H9 (cell line): ENCODE results near the gene HOXA9. TPM values are rescaled to one million over a fixed set of nuclear protein-coding genes. Genes with fewer than 3 reads are reported as not detected.

ENCODE experiments used
- DNase-seq: peaks from one replicate; pipeline ENCODE4 v3.0.0-alpha.2; 2017
- H2AFZ ChIP-seq: one replicate; pipeline ENCODE4 v1.6.1; 2013; ENCODE audit warnings: mild to moderate bottlenecking, low read length, control low read depth, moderate library complexity
- H2AK5ac ChIP-seq: 2 replicates; pipeline ENCODE4 v1.6.1; 2013; ENCODE audit warnings: low read length, control low read depth, mixed read lengths; ENCODE audit not compliant: insufficient read length
- H2BK120ac ChIP-seq: one replicate; pipeline ENCODE4 v1.6.1; 2013; ENCODE audit warnings: low read depth, mild to moderate bottlenecking, low read length, control low read depth, inconsistent platforms; ENCODE audit not compliant: poor library complexity, severe bottlenecking
- H2BK12ac ChIP-seq: 2 replicates; pipeline ENCODE4 v1.6.1; 2013; ENCODE audit warnings: low read length, control low read depth, mixed read lengths, low read depth; ENCODE audit not compliant: insufficient read length
- H2BK15ac ChIP-seq: 2 replicates; pipeline ENCODE4 v1.6.1; 2013; ENCODE audit warnings: low read depth, low read length, control low read depth
- H2BK20ac ChIP-seq: one replicate; pipeline ENCODE4 v1.6.1; 2013; ENCODE audit warnings: low read depth, mild to moderate bottlenecking, low read length, control low read depth, inconsistent platforms; ENCODE audit not compliant: poor library complexity, severe bottlenecking
- H2BK5ac ChIP-seq: 2 replicates; pipeline ENCODE4 v1.6.1; 2013; ENCODE audit warnings: low read length, control low read depth, mixed read lengths; ENCODE audit not compliant: insufficient read length
- H3K14ac ChIP-seq: 2 replicates; pipeline ENCODE4 v1.6.1; 2013; ENCODE audit warnings: low read length, control low read depth; ENCODE audit not compliant: insufficient read depth
- H3K18ac ChIP-seq: 2 replicates; pipeline ENCODE4 v1.6.1; 2013; ENCODE audit warnings: low read depth, mild to moderate bottlenecking, mixed read lengths, low read length, control low read depth; ENCODE audit not compliant: insufficient read length
- H3K23ac ChIP-seq: 2 replicates; pipeline ENCODE4 v1.6.1; 2013; ENCODE audit warnings: low read length, control low read depth, mixed read lengths, low read depth; ENCODE audit not compliant: insufficient read length
- H3K23me2 ChIP-seq: 2 replicates; pipeline ENCODE4 v1.6.1; 2013; ENCODE audit warnings: low read depth, mild to moderate bottlenecking, mixed read lengths, low read length, control low read depth; ENCODE audit not compliant: insufficient read length, poor library complexity, severe bottlenecking
- H3K27ac ChIP-seq: 2 replicates; pipeline ENCODE4 v1.5.1; 2013; ENCODE audit warnings: low read length, control low read depth, mixed read lengths, low read depth; ENCODE audit not compliant: insufficient read length
- H3K27me3 ChIP-seq: 2 replicates; pipeline ENCODE4 v1.6.1; 2013; ENCODE audit warnings: low read length, control low read depth, inconsistent platforms; ENCODE audit not compliant: insufficient read depth
- H3K4ac ChIP-seq: 2 replicates; pipeline ENCODE4 v1.6.1; 2013; ENCODE audit warnings: low read depth, mild to moderate bottlenecking, control low read depth, inconsistent platforms, low read length, moderate library complexity
- H3K4me1 ChIP-seq: 2 replicates; pipeline ENCODE4 v1.6.1; 2013; ENCODE audit warnings: low read length, control low read depth, inconsistent platforms; ENCODE audit not compliant: insufficient read depth
- H3K4me2 ChIP-seq: 2 replicates; pipeline ENCODE4 v1.6.1; 2013; ENCODE audit warnings: low read length, control low read depth, mixed read lengths; ENCODE audit not compliant: insufficient read length, insufficient read depth
- H3K56ac ChIP-seq: 2 replicates; pipeline ENCODE4 v1.6.1; 2013; ENCODE audit warnings: low read depth, mild to moderate bottlenecking, mixed read lengths, low read length, control low read depth; ENCODE audit not compliant: insufficient read length
- H3K79me1 ChIP-seq: 2 replicates; pipeline ENCODE4 v1.6.1; 2013; ENCODE audit warnings: low read depth, mild to moderate bottlenecking, moderate library complexity, low read length, control low read depth, inconsistent platforms; ENCODE audit not compliant: insufficient read depth, poor library complexity, severe bottlenecking
- H3K79me2 ChIP-seq: 2 replicates; pipeline ENCODE4 v1.6.1; 2013; ENCODE audit warnings: low read length, control low read depth, inconsistent platforms; ENCODE audit not compliant: insufficient read depth
- H3K9ac ChIP-seq: 2 replicates; pipeline ENCODE4 v1.6.1; 2013; ENCODE audit warnings: low read length, control low read depth, mixed read lengths; ENCODE audit not compliant: insufficient read length; ENCODE audit errors: extremely low read depth
- H3K9me3 ChIP-seq: one replicate; pipeline ENCODE4 v1.6.1; 2013; ENCODE audit warnings: low read depth, low read length, inconsistent platforms; ENCODE audit not compliant: control insufficient read depth
- H3T11ph ChIP-seq: one replicate; pipeline ENCODE4 v1.6.1; 2013; ENCODE audit warnings: mild to moderate bottlenecking, low read length, control low read depth, inconsistent platforms
- H4K20me1 ChIP-seq: one replicate; pipeline ENCODE4 v1.6.1; 2013; ENCODE audit not compliant: control insufficient read depth, insufficient read length, insufficient read depth
- H4K5ac ChIP-seq: 2 replicates; pipeline ENCODE4 v1.6.1; 2013; ENCODE audit warnings: low read depth, mild to moderate bottlenecking, mixed read lengths, low read length, control low read depth; ENCODE audit not compliant: insufficient read length
- H4K8ac ChIP-seq: replicated peaks from 2 replicates; pipeline ENCODE4 v1.6.1; 2013; ENCODE audit warnings: low read length, control low read depth, mixed read lengths, low read depth; ENCODE audit not compliant: insufficient read length
- H4K91ac ChIP-seq: 2 replicates; pipeline ENCODE4 v1.6.1; 2013; ENCODE audit warnings: low read depth, mild to moderate bottlenecking, moderate library complexity, mixed read lengths, low read length, control low read depth; ENCODE audit not compliant: insufficient read length
- H3K27ac Mint-ChIP-seq, 3 experiments: 2 replicates in 2 of 3; 3 replicates in 1 of 3; pipeline ENCODE4 v1.8.0; 2020 to 2021; ENCODE audit warnings: mixed read lengths in 3 of 3, mild to moderate bottlenecking in 1 of 3, moderate library complexity in 1 of 3
- H3K27me3 Mint-ChIP-seq: 2 replicates; pipeline ENCODE4 v1.8.0; 2021; ENCODE audit warnings: low read depth, mild to moderate bottlenecking, moderate library complexity, mixed read lengths
- H3K36me3 Mint-ChIP-seq, 3 experiments: 2 replicates in 2 of 3; 3 replicates in 1 of 3; pipeline ENCODE4 v1.8.0; 2020 to 2021; ENCODE audit warnings: low read depth in 3 of 3, mixed read lengths in 3 of 3; ENCODE audit not compliant: insufficient read depth in 1 of 3
- H3K4me1 Mint-ChIP-seq, 2 experiments: 2 replicates each; pipeline ENCODE4 v1.8.0; 2020; ENCODE audit warnings: mixed read lengths in 2 of 2
- H3K4me3 Mint-ChIP-seq, 2 experiments: 2 replicates in 1 of 2; 3 replicates in 1 of 2; pipeline ENCODE4 v1.8.0; 2020 to 2021; ENCODE audit warnings: mild to moderate bottlenecking in 2 of 2, mixed read lengths in 2 of 2, moderate library complexity in 1 of 2
- H3K9me3 Mint-ChIP-seq, 2 experiments: 2 replicates in 1 of 2; 3 replicates in 1 of 2; pipeline ENCODE4 v1.8.0; 2020; ENCODE audit warnings: mild to moderate bottlenecking in 2 of 2, mixed read lengths in 2 of 2, moderate library complexity in 1 of 2
- CTCF ChIP-seq: fragments of 200-600 bp; sonication (generic); conservative IDR thresholded peaks from 3 replicates; pipeline ENCODE4 v1.8.0; 2021; ENCODE audit warnings: antibody characterized with exemption, mild to moderate bottlenecking
- WGBS: extraction: QIAGEN DNeasy Blood & Tissue Kit; methylation state at CpG from one replicate; pipeline ENCODE4 v1.1.7; 2013; ENCODE audit warnings: missing lambda C conversion rate, low lambda C conversion rate, mixed read lengths; ENCODE audit not compliant: insufficient read length; ENCODE audit errors: extremely low coverage; 5-methylcytosine and 5-hydroxymethylcytosine counted together
- total RNA-seq: library from RNA; stranded (reverse); gene quantifications from 2 replicates; pipeline ENCODE4 v1.2.1, GENCODE V29; 2021

Gene HOXA9
- total RNA-seq, 1 experiment from 2014 or later = not detected

DNA sequence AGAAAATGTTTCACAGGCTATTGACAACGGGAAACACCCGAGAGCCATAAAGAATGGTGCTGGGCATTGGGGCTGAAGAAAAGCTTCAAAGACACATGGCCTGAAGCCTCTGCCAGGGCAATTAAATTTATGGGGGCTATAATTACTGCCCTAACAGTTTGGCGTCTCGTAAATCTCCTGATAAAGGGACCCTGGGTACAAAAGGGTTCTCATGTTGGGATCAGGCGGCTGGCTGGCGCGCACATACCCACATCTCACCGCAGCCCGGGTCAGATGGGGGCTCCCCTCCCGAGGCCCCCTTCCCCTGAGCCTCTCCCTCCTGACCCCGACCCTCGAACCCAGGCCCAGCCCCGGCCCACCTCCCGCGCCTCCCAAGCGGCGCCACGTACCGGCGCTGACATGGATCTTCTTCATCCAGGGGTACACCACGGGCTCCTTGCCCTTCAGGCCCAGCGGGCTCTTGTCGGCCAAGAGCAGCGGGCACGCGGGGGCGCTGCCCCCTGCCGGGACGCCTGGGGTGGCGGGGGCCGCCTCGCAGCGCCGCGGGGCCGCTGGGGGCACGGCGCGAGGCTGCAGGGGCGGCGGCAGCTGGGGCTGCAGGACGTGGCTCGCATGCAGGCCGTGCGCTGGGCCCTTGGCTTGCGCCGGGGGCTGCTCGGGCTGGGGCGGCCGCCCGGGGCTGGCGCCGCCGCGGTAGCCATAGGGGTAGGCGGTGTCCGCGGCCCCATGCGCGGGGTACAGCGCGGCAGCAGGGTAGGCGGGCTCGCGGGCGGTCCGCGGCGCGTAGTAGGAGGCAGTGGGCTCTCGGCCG is 35.4 kb downstream of the HOXA9 start:
- no peak overlapping the region for H3K27ac Mint-ChIP-seq

More for the DNA sequence above, 35.4 kb downstream of the HOXA9 start:
- Histone ChIP-seq H2BK15ac (no peak overlapping the region), H3K27ac (no peak overlapping the region), H3K79me2 (no peaks in the 10 kb centered on the region), H3K14ac (no peak overlapping the region), H2AFZ (no peak overlapping the region), H2BK5ac (no peak overlapping the region), H4K5ac (no peak overlapping the region), H3K4me2 (no peak overlapping the region), H3K27me3 (peaks cover 95% of the 10 kb centered on the region), H4K20me1 (peaks cover 3% of the 10 kb centered on the region), H4K91ac (no peak overlapping the region), H3K23me2 (no peaks in the 10 kb centered on the region), H4K8ac (no peak overlapping the region), H3K23ac (no peak overlapping the region), H3K4me1 (no peaks in the 10 kb centered on the region), H3K4ac (no peak overlapping the region), H2BK120ac (no peak overlapping the region), H3K56ac (no peak overlapping the region), H3K18ac (no peak overlapping the region), H3K79me1 (no peaks in the 10 kb centered on the region), H3K9me3 (no peaks in the 10 kb centered on the region), H2BK12ac (no peak overlapping the region), H2BK20ac (no peak overlapping the region), H3K9ac (no peak overlapping the region), H2AK5ac (no peak overlapping the region), H3T11ph (no peak overlapping the region)
- no peak for DNase-seq
- TF ChIP-seq CTCF = no peak
- WGBS = no CpG with 5 or more reads among the region's 72 CpGs
- no peak overlapping the region for H3K4me3 Mint-ChIP-seq
- H3K9me3 Mint-ChIP-seq = peaks cover 0 to 10% of the 10 kb centered on the region in 2 experiments; a peak in 3 of 5 replicates
- no peaks in the 10 kb centered on the region; a peak in 1 of 7 replicates for H3K36me3 Mint-ChIP-seq
- peaks cover 97% of the 10 kb centered on the region for H3K27me3 Mint-ChIP-seq
- H3K4me1 Mint-ChIP-seq = no peaks in the 10 kb centered on the region
